AG09309 (cell line): ENCODE data around the gene IL5RA.

ENCODE experiments used
- DNase-seq: peaks from one replicate; pipeline ENCODE4 v3.0.0-alpha.2; 2010; ENCODE audit warnings: low read depth
- H3K4me3 ChIP-seq: 2 replicates; pipeline ENCODE4 v1.5.1; 2011; ENCODE audit warnings: mild to moderate bottlenecking, low read depth, low read length, moderate library complexity; ENCODE audit not compliant: control insufficient read depth
- TF ChIP-seq, protein P1 (sequence below): IDR thresholded peaks from 2 replicates; pipeline ENCODE4 v1.5.1; 2011; ENCODE audit warnings: mild to moderate bottlenecking, low read depth, low read length, inconsistent platforms; ENCODE audit not compliant: insufficient read depth, control insufficient read depth; ENCODE audit errors: missing control alignments

The IL5RA gene

GRCh38 chr3:3020209-3020608 lies 90.0 kb downstream of the IL5RA start:
- no peak overlapping the region for H3K4me3 ChIP-seq
- DNase-seq, result no peak
- TF ChIP-seq, protein P1, sequence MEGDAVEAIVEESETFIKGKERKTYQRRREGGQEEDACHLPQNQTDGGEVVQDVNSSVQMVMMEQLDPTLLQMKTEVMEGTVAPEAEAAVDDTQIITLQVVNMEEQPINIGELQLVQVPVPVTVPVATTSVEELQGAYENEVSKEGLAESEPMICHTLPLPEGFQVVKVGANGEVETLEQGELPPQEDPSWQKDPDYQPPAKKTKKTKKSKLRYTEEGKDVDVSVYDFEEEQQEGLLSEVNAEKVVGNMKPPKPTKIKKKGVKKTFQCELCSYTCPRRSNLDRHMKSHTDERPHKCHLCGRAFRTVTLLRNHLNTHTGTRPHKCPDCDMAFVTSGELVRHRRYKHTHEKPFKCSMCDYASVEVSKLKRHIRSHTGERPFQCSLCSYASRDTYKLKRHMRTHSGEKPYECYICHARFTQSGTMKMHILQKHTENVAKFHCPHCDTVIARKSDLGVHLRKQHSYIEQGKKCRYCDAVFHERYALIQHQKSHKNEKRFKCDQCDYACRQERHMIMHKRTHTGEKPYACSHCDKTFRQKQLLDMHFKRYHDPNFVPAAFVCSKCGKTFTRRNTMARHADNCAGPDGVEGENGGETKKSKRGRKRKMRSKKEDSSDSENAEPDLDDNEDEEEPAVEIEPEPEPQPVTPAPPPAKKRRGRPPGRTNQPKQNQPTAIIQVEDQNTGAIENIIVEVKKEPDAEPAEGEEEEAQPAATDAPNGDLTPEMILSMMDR, result no peak
